HCT116 (cell line): ENCODE results near the gene PLD4. TPM values are rescaled to one million over a fixed set of nuclear protein-coding genes. Genes with fewer than 3 reads are reported as not detected.

Source experiments
- ATAC-seq: fragments of 200-7000 bp; cut with Tn5 transposase; 2 replicates; pipeline ENCODE4 v1.9.1; 2020; ENCODE audit warnings: mild to moderate bottlenecking, moderate library complexity
- BruUV-seq: library from RNA; stranded (reverse); fragments of 400-500 nt; replicated peaks from 2 replicates; lab custom pipeline; 2021; lab: Mats Ljungman, UMichigan
- CTCF ChIA-PET: fragments of 300-600 bp; sonication (Branson Sonifier 250); formaldehyde crosslinking; loops from one replicate; lab custom pipeline; 2021; ENCODE audit warnings: antibody characterized with exemption; lab: Charles Lee
- POLR2A ChIA-PET: fragments of 300-600, 350-600 bp; sonication (Branson Sonifier 250); formaldehyde crosslinking; loops from one replicate; lab custom pipeline; 2021; ENCODE audit warnings: antibody characterized with exemption; lab: Charles Lee
- RAD21 ChIA-PET, 2 experiments: fragments of 300-600 bp; sonication (Branson Sonifier 250); formaldehyde crosslinking; loops; one replicate each; lab custom pipeline; 2023; ENCODE audit warnings: low total read pairs in 2 of 2; ENCODE audit not compliant: uncharacterized antibody in 2 of 2, unreplicated experiment in 2 of 2, low non-redundant PET in 1 of 2; lab: Charles Lee
- DNase-seq: peaks from one replicate; pipeline ENCODE4 v3.0.0-alpha.2; 2010; ENCODE audit warnings: low read depth, low spot score
- H2AFZ ChIP-seq: fragments of 200-600 bp; shearing (Covaris generic), sonication (generic); 2 replicates; pipeline ENCODE4 v1.6.1; 2017; ENCODE audit warnings: low read depth, mixed run types, mixed read lengths, antibody characterized with exemption, low read length; ENCODE audit not compliant: poor library complexity, severe bottlenecking
- H3K27ac ChIP-seq: 2 replicates; pipeline ENCODE4 v1.5.1; 2012; ENCODE audit warnings: low read depth, low read length
- H3K27me3 ChIP-seq: fragments of 200-600 bp; sonication (generic); 2 replicates; pipeline ENCODE4 v1.6.1; 2016; ENCODE audit warnings: mixed run types, low read length, mixed read lengths; ENCODE audit not compliant: insufficient read depth
- H3K36me3 ChIP-seq, 2 experiments: fragments of 200-500 bp in 1 of 2; fragments of 200-600 bp in 1 of 2; sonication (Bioruptor generic) in 1 of 2; sonication (generic) in 1 of 2; 2 replicates each; pipeline versions ENCODE4 v1.5.1 to v1.6.1; 2014 to 2016; ENCODE audit warnings: low read length in 2 of 2, inconsistent platforms in 1 of 2, mixed read lengths in 1 of 2, mixed run types in 1 of 2; ENCODE audit not compliant: insufficient read depth in 2 of 2, control insufficient read depth in 1 of 2
- H3K4me1 ChIP-seq, 2 experiments: fragments of 200-600 bp in 1 of 2; sonication (generic) in 1 of 2; 2 replicates each; pipeline versions ENCODE4 v1.5.1 to v1.6.1; 2012 to 2017; ENCODE audit warnings: low read length in 2 of 2, inconsistent platforms in 1 of 2, mild to moderate bottlenecking in 1 of 2, mixed read lengths in 1 of 2, mixed run types in 1 of 2, moderate library complexity in 1 of 2; ENCODE audit not compliant: insufficient read depth in 2 of 2, control insufficient read depth in 1 of 2
- H3K4me2 ChIP-seq: fragments of 200-600 bp; sonication (generic); 2 replicates; pipeline ENCODE4 v1.6.1; 2017; ENCODE audit warnings: mixed run types, low read length, mixed read lengths
- H3K4me3 ChIP-seq, 2 experiments: fragments of 200-600 bp in 1 of 2; sonication (generic) in 1 of 2; replicated peaks in 1 of 2; 2 replicates each; pipeline ENCODE4 v1.5.1; 2011 to 2016; ENCODE audit warnings: low read length in 2 of 2, control low read depth in 1 of 2, low read depth in 1 of 2, mild to moderate bottlenecking in 1 of 2, mixed read lengths in 1 of 2, mixed run types in 1 of 2
- H3K79me2 ChIP-seq: fragments of 200-600 bp; sonication (generic); 2 replicates; pipeline ENCODE4 v1.6.1; 2017; ENCODE audit warnings: mild to moderate bottlenecking, mixed run types, low read length, moderate library complexity, mixed read lengths; ENCODE audit not compliant: insufficient read depth
- H3K9ac ChIP-seq: fragments of 200-600 bp; sonication (generic); 2 replicates; pipeline ENCODE4 v1.6.1; 2016; ENCODE audit warnings: low read length, mixed read lengths
- H3K9me2 ChIP-seq: fragments of 200-600 bp; sonication (generic), shearing (Covaris generic); 2 replicates; pipeline ENCODE4 v1.6.1; 2017; ENCODE audit warnings: mixed run types, mild to moderate bottlenecking, moderate library complexity; ENCODE audit not compliant: insufficient read depth
- H3K9me3 ChIP-seq, 2 experiments: fragments of 200-500 bp in 1 of 2; fragments of 200-600 bp in 1 of 2; sonication (Bioruptor generic) in 1 of 2; sonication (generic) in 1 of 2; 2 replicates each; pipeline ENCODE4 v1.6.1; 2014 to 2017; ENCODE audit warnings: low read length in 2 of 2, mixed read lengths in 2 of 2, inconsistent platforms in 1 of 2, low read depth in 1 of 2, mild to moderate bottlenecking in 1 of 2, mixed run types in 1 of 2, moderate library complexity in 1 of 2; ENCODE audit not compliant: control insufficient read depth in 1 of 2, insufficient read depth in 1 of 2
- H4K20me1 ChIP-seq: fragments of 200-600 bp; sonication (generic), shearing (Covaris generic); 2 replicates; pipeline ENCODE4 v1.6.1; 2017; ENCODE audit warnings: mixed run types, mild to moderate bottlenecking, moderate library complexity; ENCODE audit not compliant: insufficient read depth
- ATF3 ChIP-seq: IDR thresholded peaks from 2 replicates; pipeline ENCODE4 v1.6.1; 2012
- CBX3 ChIP-seq: IDR thresholded peaks from 2 replicates; pipeline ENCODE4 v1.6.1; 2012; ENCODE audit warnings: low read depth
- CEBPB ChIP-seq: IDR thresholded peaks from 2 replicates; pipeline ENCODE4 v1.6.1; 2012; ENCODE audit warnings: low read depth
- CTCF ChIP-seq, 3 experiments: fragments of 200-600 bp in 1 of 3; sonication (generic) in 1 of 3; IDR thresholded peaks in 2 of 3; conservative IDR thresholded peaks in 1 of 3; 2 replicates each; pipeline ENCODE4 v1.5.1; 2012 to 2017; ENCODE audit warnings: low read depth in 2 of 3, low read length in 2 of 3, antibody characterized with exemption in 1 of 3, borderline replicate concordance in 1 of 3, control low read depth in 1 of 3, mild to moderate bottlenecking in 1 of 3, mixed read lengths in 1 of 3, mixed run types in 1 of 3, moderate library complexity in 1 of 3; ENCODE audit not compliant: insufficient read depth in 1 of 3
- ELF1 ChIP-seq: IDR thresholded peaks from 2 replicates; pipeline ENCODE4 v1.6.1; 2012; ENCODE audit warnings: low read depth, borderline replicate concordance
- EZH2 ChIP-seq: fragments of 200-600 bp; sonication (generic); IDR thresholded peaks from 2 replicates; pipeline ENCODE4 v1.6.1; 2017; ENCODE audit warnings: antibody characterized with exemption, mixed run types
- EZH2phosphoT487 ChIP-seq: fragments of 200-600 bp; IDR thresholded peaks from 2 replicates; pipeline ENCODE4 v1.6.1; 2018; ENCODE audit warnings: antibody characterized with exemption, borderline replicate concordance
- FOSL1 ChIP-seq: IDR thresholded peaks from 2 replicates; pipeline ENCODE4 v1.6.1; 2012; ENCODE audit warnings: low read depth
- MAX ChIP-seq: IDR thresholded peaks from 2 replicates; pipeline ENCODE4 v1.6.1; 2012
- POLR2A ChIP-seq: IDR thresholded peaks from 2 replicates; pipeline ENCODE4 v1.7.0; 2011; ENCODE audit warnings: borderline replicate concordance; ENCODE audit not compliant: insufficient read depth, insufficient read length; ENCODE audit errors: extremely low read depth
- POLR2AphosphoS5 ChIP-seq: IDR thresholded peaks from 2 replicates; pipeline ENCODE4 v1.6.1; 2011; ENCODE audit warnings: mild to moderate bottlenecking, low read depth, low read length, moderate library complexity
- RAD21 ChIP-seq: IDR thresholded peaks from 2 replicates; pipeline ENCODE4 v1.6.1; 2012; ENCODE audit warnings: low read depth, mild to moderate bottlenecking
- SIN3A ChIP-seq: IDR thresholded peaks from 2 replicates; pipeline ENCODE4 v1.6.1; 2012; ENCODE audit warnings: low read depth
- YY1 ChIP-seq: IDR thresholded peaks from 2 replicates; pipeline ENCODE4 v1.6.1; 2011; ENCODE audit warnings: low read length, low read depth, moderate library complexity, mild to moderate bottlenecking; ENCODE audit not compliant: insufficient replicate concordance; ENCODE audit errors: extremely low read depth
- ZFX ChIP-seq: fragments of 450-650 bp; IDR thresholded peaks from 2 replicates; pipeline ENCODE4 v1.6.1; 2017
- ZNF274 ChIP-seq: fragments of 200-500 bp; sonication (Bioruptor generic); IDR thresholded peaks from 2 replicates; pipeline ENCODE4 v1.6.1; 2014; ENCODE audit warnings: mild to moderate bottlenecking, low read depth, low read length, inconsistent platforms
- intact Hi-C: fragments of 100-400 bp; cut with micrococcal nuclease; formaldehyde crosslinking; loops from 2 replicates; pipeline ENCODE4 v1.10.0; 2022
- total RNA-seq: library from RNA; stranded (reverse); gene quantifications from one replicate; pipeline ENCODE4 v1.2.1, GENCODE V29; 2021; ENCODE audit not compliant: unreplicated experiment

PLD4 gene
- total RNA-seq, 1 experiment from 2014 or later, result 0.12 TPM

- ATAC-seq, result no peak
- H3K36me3 ChIP-seq, result no peaks in the 10 kb centered on the region
- no peaks in the 10 kb centered on the region for H3K27me3 ChIP-seq
- H2AFZ ChIP-seq, result no peak overlapping the region
- H3K9me2 ChIP-seq, result no peaks in the 10 kb centered on the region
- no peak overlapping the region for H3K27ac ChIP-seq
- H3K79me2 ChIP-seq, result no peaks in the 10 kb centered on the region
- no peak overlapping the region for H3K4me2 ChIP-seq
- intact Hi-C loops, result no loop called here
- no peak overlapping the region for H3K9ac ChIP-seq
- ChIA-PET CTCF (interaction anchor here (1.3 kb wide), 1 partner anchor 32 kb away, joined by 3 read pairs; no protein-coding TSS in a partner anchor), RAD21 (no interaction called here), POLR2A (no interaction called here)
- no peak overlapping the region for H3K4me3 ChIP-seq
- H3K4me1 ChIP-seq, result no peaks in the 10 kb centered on the region
- DNase-seq, result no peak
- TF ChIP-seq ELF1 (no peak), POLR2A (no peak), MAX (no peak), CEBPB (no peak), RAD21 (no peak), CBX3 (no peak), CTCF (IDR thresholded peaks at IDR 0.05 in 2 of 3, conservative IDR thresholded peaks at IDR 0.05 in 1 of 3; ENCODE audit: borderline replicate concordance in 1 of 3, insufficient read depth in 1 of 3, low read depth in 2 of 3, low read length in 2 of 3) (no peak), POLR2AphosphoS5 (no peak), ATF3 (no peak), YY1 (no peak), EZH2phosphoT487 (no peak), EZH2 (no peak), ZFX (no peak), ZNF274 (no peak), FOSL1 (no peak), SIN3A (no peak)
- H4K20me1 ChIP-seq, result no peaks in the 10 kb centered on the region
- no TSS peak for BruUV-seq
- no peaks in the 10 kb centered on the region for H3K9me3 ChIP-seq
Observed at GRCh38 chr14:104939666-104940410, 15.2 kb downstream of the PLD4 start.
